ENCODE data around the gene ADGRB2. TPM values are rescaled to one million over a fixed set of nuclear protein-coding genes. Genes with fewer than 3 reads are reported as not detected.

Gene ADGRB2
- total RNA-seq, 2 experiments from 2014 or later: 0.68 to 0.81 TPM

DNA sequence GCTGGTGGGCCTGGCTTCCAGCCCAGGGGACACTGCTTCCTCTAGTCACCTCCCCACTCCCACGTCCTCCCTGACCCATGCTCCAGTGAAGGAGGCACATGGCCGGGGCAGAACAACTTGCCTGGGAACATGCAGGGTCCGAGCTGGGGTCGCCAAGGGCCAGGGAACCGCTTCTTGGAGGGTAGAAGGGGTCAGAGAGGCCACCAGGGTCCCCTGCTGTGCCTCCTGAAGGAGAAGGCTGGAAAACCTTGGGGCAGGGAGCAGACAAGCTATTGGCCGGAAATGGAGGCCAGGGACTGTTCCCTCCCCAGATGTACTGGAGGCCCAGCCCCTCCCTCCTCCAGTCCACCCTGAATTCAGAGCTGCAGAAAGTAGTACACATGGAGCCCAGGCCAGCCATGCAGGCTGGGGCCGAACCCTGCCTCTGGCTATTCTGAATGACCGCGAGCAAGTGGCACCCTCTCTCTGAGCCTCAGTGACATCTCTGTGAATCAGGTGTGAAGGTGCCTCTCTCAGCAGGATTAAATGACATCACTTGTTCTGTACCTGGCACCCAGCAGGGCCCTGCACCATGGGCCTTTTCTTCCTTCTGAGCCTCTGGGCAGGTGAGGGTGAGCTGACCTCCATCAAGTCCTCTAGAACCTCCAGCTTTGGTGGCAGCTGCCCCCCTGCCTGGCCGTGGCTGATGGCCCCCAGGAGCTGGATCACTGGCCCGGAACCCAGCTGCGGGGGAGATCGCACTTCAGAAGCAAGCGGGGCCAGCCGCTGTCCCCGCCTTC lies 35.9 kb upstream of the ADGRB2 start:
- no peaks in the 10 kb centered on the region for H3K36me3 Mint-ChIP-seq (ENCODE audit: low read depth)
- peaks cover 9% of the 10 kb centered on the region for H3K4me1 Mint-ChIP-seq
- peaks cover 24% of the 10 kb centered on the region for H3K27me3 Mint-ChIP-seq
- no peak overlapping the region for H3K27ac Mint-ChIP-seq
- H3K4me3 Mint-ChIP-seq: no peak overlapping the region
- ChIA-PET POLR2A (no interaction called here), CTCF (interaction anchor here (1.5 kb wide), 1 partner anchor 11 kb away, joined by 3 read pairs; no protein-coding TSS in a partner anchor)
- DNase-seq: no peak
- no peaks in the 10 kb centered on the region for H3K9me3 Mint-ChIP-seq

DNA sequence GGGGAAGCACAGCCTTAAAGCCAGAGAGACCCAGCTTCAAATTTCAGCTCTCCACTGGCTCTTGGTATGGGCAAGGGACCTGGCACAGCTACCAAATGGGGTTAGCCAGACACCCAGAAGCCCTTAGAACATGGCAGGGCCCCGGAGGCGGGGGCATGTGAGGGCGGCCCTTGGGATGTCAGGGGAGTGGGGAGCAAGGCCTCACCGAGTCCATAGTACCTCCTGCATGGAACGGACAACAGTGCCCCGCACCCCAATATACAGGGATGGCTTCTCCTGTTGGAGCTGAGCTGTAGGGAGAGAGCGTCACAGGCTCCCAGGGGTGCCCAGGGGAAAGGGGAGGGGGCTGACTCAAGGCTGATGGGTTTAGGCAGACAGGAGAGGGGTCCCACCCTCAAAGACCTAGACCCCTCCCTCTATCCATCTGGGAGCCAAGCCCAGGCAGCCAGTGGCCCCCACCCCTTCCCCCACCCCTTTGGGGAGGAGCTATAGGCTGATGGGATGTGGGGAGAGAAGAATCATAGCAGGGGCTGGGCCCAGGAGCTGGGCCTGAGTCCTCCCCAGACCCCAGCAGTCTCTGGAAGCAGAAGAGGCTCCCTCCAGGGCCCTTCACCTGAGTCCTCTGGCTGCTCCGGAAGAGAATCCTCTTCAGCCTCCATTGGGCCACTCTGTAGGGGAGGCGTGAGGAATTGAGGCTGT lies 35.2 kb upstream of the ADGRB2 start:
- Mint-ChIP-seq H3K36me3 (ENCODE audit: low read depth) (no peaks in the 10 kb centered on the region), H3K27me3 (peaks cover 21% of the 10 kb centered on the region), H3K9me3 (no peaks in the 10 kb centered on the region), H3K4me3 (no peak overlapping the region), H3K27ac (no peak overlapping the region), H3K4me1 (peaks cover 9% of the 10 kb centered on the region)
- ChIA-PET POLR2A (no interaction called here), CTCF (interaction anchor here (1.5 kb wide), 1 partner anchor 10 kb away, joined by 3 read pairs; no protein-coding TSS in a partner anchor)
- DNase-seq: no peak

DNA sequence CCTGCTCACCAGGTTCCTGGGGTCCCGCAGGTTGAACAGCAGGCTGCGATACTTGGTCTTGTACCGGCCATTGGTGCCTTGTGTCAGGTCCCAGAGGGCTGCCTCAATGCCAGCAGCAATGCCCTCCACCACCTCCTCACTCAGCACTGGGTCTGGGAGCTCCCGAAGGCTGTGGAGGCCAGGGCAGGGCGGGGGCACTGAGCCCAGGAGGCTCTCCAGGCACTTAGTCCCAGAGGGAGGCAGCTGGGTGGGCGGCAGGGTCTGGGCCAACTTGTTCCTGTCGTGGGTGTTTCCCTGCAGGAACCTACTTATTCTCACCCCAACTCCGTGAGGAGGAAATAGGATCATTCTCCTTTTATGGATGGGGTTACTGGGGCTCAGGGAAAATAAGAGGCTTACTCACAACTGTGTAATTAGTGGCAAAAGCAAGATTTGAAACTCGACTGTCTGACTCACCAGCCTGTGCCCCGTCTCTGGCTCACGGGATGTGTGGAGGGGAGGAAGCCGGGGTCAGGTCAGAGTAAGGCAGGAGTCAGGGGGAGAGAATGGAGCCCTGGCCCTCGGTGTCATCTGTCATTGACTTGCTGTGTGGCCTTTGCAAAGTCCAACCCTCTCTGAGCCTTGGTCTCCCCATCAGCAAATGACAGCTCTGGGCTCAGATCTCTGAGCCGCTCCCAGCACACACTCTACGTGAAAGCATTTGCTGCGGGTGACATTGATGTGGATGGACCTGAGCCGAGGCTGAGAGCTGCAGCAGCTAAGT lies 34.5 kb upstream of the ADGRB2 start:
- DNase-seq: no peak
- H3K4me3 Mint-ChIP-seq: no peak overlapping the region
- CTCF ChIA-PET: interaction anchor here (1.2 to 1.5 kb wide), 3 partner anchors 9 to 165 kb away, joined by 3 to 8 read pairs (median 3); no protein-coding TSS in a partner anchor

DNA sequence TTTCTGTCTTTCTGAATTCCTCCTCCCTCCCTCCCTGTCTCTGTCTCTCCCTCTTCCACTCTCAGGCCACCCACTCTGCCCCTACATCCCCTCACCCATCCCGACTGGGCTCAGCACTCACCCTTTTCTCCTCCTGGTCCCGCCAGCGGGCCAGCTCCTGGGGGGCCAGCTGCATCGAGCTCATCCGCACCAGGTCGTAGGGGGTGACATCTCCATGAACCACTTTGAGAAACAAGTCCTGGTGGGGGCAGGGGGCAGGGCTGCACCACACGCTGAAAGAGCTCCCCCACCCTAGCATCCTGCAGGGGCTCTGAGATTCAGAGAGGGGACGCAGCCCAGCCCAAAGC lies 33.9 kb upstream of the ADGRB2 start:
- Mint-ChIP-seq H3K27me3 (peaks cover 14% of the 10 kb centered on the region), H3K9me3 (no peaks in the 10 kb centered on the region), H3K4me1 (peaks cover 9% of the 10 kb centered on the region), H3K36me3 (ENCODE audit: low read depth) (no peaks in the 10 kb centered on the region), H3K4me3 (no peak overlapping the region), H3K27ac (no peak overlapping the region)
- DNase-seq: no peak
- CTCF ChIA-PET: interaction anchor here (1.2 kb wide), 2 partner anchors 9 to 166 kb away, joined by 3 to 8 read pairs; no protein-coding TSS in a partner anchor
- POLR2A ChIA-PET: interaction anchor here (0.6 kb wide), 1 partner anchor 571 kb away, joined by 3 read pairs; no protein-coding TSS in a partner anchor

More for the DNA sequence above, 34.5 kb upstream of the ADGRB2 start:
- Mint-ChIP-seq H3K36me3 (ENCODE audit: low read depth) (no peaks in the 10 kb centered on the region), H3K27me3 (peaks cover 15% of the 10 kb centered on the region), H3K4me1 (peaks cover 9% of the 10 kb centered on the region), H3K9me3 (no peaks in the 10 kb centered on the region), H3K27ac (no peak overlapping the region)
- POLR2A ChIA-PET: no interaction called here

DNA sequence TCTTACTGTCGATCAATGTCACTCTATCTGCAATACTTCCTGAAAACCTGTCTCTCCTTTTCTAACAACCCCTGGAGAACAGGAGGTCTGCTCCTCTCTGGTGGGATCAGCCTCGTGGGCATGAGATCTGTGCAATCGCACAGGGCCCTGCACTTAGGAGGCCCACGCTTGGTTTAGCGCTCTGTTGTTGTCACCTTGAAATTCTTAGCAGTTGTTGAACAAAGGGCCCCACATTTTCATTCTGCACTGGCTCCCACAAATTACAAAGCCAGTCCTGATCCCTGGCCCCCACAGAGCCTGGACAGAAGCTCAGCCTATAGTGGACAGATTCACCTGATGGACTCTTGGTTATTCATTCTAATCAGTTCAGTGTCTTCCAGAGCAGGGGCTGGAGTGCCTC lies 33.1 kb upstream of the ADGRB2 start:
- POLR2A ChIA-PET: interaction anchor here (0.9 kb wide), 1 partner anchor 152 kb away, joined by 4 read pairs; the partner anchor contains the start of gene PEF1
- Mint-ChIP-seq H3K36me3 (ENCODE audit: low read depth) (no peaks in the 10 kb centered on the region), H3K27me3 (peaks cover 12% of the 10 kb centered on the region), H3K4me3 (no peak overlapping the region), H3K27ac (no peak overlapping the region), H3K9me3 (no peaks in the 10 kb centered on the region), H3K4me1 (peaks cover 8% of the 10 kb centered on the region)
- CTCF ChIA-PET: interaction anchor here (1.2 kb wide), 2 partner anchors 8 to 167 kb away, joined by 3 to 8 read pairs; no protein-coding TSS in a partner anchor
- no peak for DNase-seq

DNA sequence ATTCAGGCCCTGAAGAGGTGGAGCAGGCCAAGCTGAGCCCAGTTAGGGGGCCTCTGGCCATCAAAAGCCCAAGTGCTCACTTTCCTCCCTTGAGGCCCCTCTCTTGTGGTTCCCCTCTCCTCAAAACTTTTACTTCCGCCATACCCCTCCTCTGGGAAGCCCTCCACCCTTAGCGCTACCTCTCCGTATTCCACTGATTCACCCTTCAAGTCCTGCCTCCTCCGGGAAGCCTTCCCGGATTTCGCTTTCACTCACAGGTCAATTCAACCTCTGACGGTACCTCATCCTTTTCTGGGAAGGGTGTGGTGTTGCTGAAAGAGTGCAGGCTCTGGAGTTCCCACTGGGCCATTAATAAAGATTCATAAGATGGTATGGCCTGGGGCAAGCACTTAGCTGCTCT lies 32.6 kb upstream of the ADGRB2 start:
- H3K4me1 Mint-ChIP-seq: peaks cover 8% of the 10 kb centered on the region
- DNase-seq: no peak
- CTCF ChIA-PET: no interaction called here
- H3K9me3 Mint-ChIP-seq: no peaks in the 10 kb centered on the region
- no peak overlapping the region for H3K4me3 Mint-ChIP-seq
- H3K27ac Mint-ChIP-seq: no peak overlapping the region
- no peaks in the 10 kb centered on the region for H3K36me3 Mint-ChIP-seq (ENCODE audit: low read depth)
- peaks cover 12% of the 10 kb centered on the region for H3K27me3 Mint-ChIP-seq
- POLR2A ChIA-PET: interaction anchor here (0.9 kb wide), 1 partner anchor 152 kb away, joined by 4 read pairs; the partner anchor contains the start of gene PEF1

DNA sequence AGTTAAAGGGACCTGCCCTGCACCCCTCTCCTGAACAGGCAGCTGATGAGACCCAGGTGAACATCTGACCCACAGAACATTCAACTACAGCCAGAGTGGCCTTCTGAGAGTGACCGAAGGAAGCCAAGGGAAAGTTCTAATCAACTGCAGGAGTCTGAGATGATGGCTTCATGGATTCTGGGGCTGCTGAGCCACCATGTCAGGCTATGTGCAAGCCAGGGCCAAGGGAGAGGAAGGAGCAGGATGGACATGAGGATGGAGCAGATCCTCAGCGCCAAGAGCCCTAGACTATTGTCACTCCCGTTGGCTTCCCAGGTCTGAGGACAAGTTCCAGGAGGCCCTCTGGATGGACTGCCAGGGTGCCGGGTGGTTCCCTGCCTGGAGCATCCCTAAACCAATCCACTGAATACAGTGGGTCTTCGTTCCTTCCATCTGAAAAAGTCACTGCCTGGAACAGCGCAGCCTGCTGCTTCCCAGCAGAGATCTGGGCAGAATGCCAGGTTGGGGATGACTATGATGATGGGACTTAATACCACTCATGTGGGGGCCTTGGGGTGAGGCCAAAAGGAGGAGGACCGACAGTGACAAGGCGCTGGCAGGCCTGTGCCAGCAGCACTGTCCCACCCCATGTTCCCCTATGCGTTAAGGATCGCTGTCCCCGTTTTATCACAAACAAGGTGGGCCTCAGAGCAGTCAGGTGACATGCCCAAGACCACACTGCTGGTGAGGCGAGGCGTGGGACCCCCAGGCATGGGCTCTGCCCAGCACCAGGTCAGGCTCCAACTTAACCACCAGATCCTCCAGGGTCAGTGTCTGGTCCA lies 31.9 kb upstream of the ADGRB2 start:
- Mint-ChIP-seq H3K9me3 (no peaks in the 10 kb centered on the region), H3K4me3 (no peak overlapping the region), H3K36me3 (ENCODE audit: low read depth) (no peaks in the 10 kb centered on the region), H3K27ac (no peak overlapping the region), H3K27me3 (peaks cover 6% of the 10 kb centered on the region), H3K4me1 (peaks cover 8% of the 10 kb centered on the region)
- ChIA-PET CTCF (no interaction called here), POLR2A (no interaction called here)
- no peak for DNase-seq

DNA sequence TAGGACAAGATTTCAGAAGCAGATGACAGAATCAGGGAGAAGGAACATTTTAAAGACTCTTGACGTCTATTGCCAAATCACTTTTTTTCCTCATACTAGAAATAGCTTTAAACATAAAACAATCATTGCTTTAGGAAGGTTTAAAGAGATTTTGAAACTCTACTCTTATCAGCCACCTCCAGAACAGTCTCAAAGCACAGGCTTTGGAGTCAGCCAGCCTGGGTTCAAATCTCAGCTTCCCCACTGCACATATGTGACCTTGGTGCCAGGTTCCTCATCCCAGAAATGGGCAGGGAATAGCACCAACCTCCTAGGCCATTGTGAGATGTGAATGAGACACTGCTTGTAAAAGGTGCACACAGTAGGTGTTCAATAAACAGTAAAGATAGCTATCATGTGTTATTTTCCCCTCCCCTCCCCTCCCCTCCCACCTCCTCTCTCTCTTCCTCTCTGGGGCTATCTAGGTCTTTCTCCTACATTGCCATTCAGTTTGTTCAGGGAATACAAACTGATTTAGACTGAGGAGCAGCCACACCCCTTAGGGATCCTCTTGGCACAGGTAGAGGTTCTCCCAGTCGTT lies 31.0 kb upstream of the ADGRB2 start:
- Mint-ChIP-seq H3K4me3 (no peak overlapping the region), H3K36me3 (ENCODE audit: low read depth) (no peaks in the 10 kb centered on the region), H3K27me3 (peaks cover 2% of the 10 kb centered on the region), H3K9me3 (no peaks in the 10 kb centered on the region), H3K27ac (no peak overlapping the region), H3K4me1 (peaks cover 8% of the 10 kb centered on the region)
- POLR2A ChIA-PET: no interaction called here
- DNase-seq: no peak
- CTCF ChIA-PET: no interaction called here

DNA sequence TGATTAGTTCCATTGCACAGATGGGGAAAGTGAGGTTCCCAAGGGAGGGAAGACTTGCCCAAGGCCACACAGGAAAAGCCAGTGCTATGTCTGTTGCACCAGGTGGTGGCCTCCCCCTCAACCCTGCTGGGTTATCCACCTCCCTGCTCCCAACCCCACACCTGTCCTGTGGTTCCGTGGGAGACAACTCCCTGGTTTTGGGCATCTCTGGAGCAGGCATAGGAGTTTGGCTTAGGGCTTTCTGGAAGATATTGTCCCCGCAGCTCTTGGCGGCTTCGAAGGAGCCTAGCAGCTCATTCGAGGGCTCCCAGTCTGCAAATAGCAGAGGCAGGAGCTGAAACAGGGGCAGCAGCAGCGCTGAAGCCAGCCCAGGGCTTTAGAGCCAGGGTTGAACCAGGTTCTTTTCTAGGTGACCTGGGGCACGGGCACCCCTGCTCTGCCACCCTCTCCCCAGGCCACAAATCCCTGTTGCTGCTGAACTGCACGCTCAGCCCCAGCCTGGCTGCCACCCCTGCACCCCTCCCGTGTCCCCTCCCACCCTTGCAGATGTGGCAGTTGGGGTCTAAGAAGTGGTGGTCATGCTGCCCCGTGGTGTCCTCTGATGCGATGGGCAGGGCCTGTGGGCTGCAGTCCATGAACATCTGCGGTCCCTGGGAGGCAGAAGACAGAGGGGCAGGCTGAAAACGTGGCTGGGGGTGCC lies 29.6 kb upstream of the ADGRB2 start:
- no peak overlapping the region for H3K4me3 Mint-ChIP-seq
- DNase-seq: no peak
- H3K27me3 Mint-ChIP-seq: peaks cover 6% of the 10 kb centered on the region
- ChIA-PET CTCF (no interaction called here), POLR2A (no interaction called here)
- H3K36me3 Mint-ChIP-seq (ENCODE audit: low read depth): no peaks in the 10 kb centered on the region
- H3K27ac Mint-ChIP-seq: no peak overlapping the region
- H3K4me1 Mint-ChIP-seq: peaks cover 12% of the 10 kb centered on the region
- H3K9me3 Mint-ChIP-seq: no peaks in the 10 kb centered on the region

DNA sequence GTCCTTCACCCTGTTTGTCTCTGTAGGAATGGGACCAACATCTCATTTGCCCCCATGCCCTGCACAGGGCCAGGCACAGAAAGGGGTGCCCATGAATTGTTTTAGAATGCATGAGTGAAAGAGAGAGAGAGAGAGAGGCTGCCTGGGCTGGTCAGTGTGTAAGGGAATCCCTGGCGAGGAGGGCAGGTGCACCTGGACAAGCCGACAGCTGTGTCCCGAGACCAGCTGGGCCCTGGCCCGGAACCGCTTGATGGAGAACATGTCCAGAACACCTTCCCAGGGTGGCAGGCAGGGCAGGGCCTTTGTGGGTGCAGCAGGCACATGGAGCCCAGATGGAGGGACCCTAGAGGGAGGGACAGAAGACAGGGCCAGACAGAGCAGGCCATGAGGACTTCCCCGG lies 28.9 kb upstream of the ADGRB2 start:
- ChIA-PET POLR2A (no interaction called here), CTCF (no interaction called here)
- no peaks in the 10 kb centered on the region for H3K36me3 Mint-ChIP-seq (ENCODE audit: low read depth)
- no peak overlapping the region for H3K4me3 Mint-ChIP-seq
- H3K27me3 Mint-ChIP-seq: peaks cover 6% of the 10 kb centered on the region
- DNase-seq: no peak
- peaks cover 10% of the 10 kb centered on the region for H3K4me1 Mint-ChIP-seq
- no peak overlapping the region for H3K27ac Mint-ChIP-seq
- H3K9me3 Mint-ChIP-seq: no peaks in the 10 kb centered on the region

DNA sequence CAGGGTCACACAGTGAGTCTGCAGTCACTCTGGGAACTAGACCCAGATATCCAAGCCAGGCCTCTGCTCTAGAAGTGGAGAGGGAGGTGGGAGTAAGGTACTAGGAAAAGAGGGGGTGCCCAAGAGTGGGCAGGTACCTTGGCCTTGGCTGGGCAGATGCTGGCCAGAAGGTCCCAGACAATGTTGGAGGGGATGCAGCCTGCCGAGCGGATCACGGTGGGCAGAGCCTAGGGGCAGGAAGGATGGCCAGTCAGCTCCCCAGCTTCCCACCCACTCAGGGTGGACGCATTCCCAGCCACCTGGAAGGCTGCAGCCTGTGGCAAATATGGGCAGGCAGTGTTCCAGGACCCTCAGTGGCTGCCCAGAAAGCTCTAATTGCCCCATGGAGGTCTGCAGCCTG lies 28.4 kb upstream of the ADGRB2 start:
- H3K36me3 Mint-ChIP-seq (ENCODE audit: low read depth): no peaks in the 10 kb centered on the region
- H3K27ac Mint-ChIP-seq: no peak overlapping the region
- POLR2A ChIA-PET: no interaction called here
- no peaks in the 10 kb centered on the region for H3K9me3 Mint-ChIP-seq
- H3K27me3 Mint-ChIP-seq: peaks cover 6% of the 10 kb centered on the region
- H3K4me3 Mint-ChIP-seq: no peak overlapping the region
- no peak for DNase-seq
- peaks cover 15% of the 10 kb centered on the region for H3K4me1 Mint-ChIP-seq
- CTCF ChIA-PET: no interaction called here

DNA sequence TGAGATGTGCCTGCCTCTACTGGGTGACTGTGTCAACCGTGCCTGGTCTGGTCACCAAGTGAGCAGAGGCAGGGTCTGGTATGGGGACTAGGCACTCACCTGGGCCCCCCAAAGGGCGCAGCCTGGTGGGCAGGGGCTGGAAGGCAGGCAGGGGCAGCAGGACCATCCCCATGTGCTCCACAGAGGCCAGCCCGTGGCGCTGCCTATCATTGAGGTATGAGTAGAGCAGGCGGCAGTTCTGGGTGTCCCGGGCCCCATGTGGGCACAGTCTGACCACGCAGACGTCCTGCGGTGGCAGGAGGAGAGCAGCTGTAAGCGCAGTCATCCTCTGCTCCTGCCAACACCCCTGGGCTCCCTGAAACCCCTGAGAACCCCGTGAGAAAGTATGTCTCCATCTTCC lies 28.0 kb upstream of the ADGRB2 start:
- H3K36me3 Mint-ChIP-seq (ENCODE audit: low read depth): no peaks in the 10 kb centered on the region
- no peak overlapping the region for H3K27ac Mint-ChIP-seq
- POLR2A ChIA-PET: no interaction called here
- no peaks in the 10 kb centered on the region for H3K9me3 Mint-ChIP-seq
- peaks cover 16% of the 10 kb centered on the region for H3K4me1 Mint-ChIP-seq
- peaks cover 6% of the 10 kb centered on the region for H3K27me3 Mint-ChIP-seq
- CTCF ChIA-PET: interaction anchor here (0.6 kb wide), 1 partner anchor 269 kb away, joined by 4 read pairs; no protein-coding TSS in a partner anchor
- no peak overlapping the region for H3K4me3 Mint-ChIP-seq
- no peak for DNase-seq

All from activated CD4-positive, alpha-beta memory T cell treated with anti-CD3 and anti-CD28 coated beads, Interleukin-2, amount 10 ng/mL, durations not matched to agents 7 days and 5 days (primary cell).